HepG2 (cell line): ENCODE measurements around the gene BRI3BP. TPM values are rescaled to one million over a fixed set of nuclear protein-coding genes. Genes with fewer than 3 reads are reported as not detected.

Source experiments
- ATAC-seq: fragments of 200-7000 bp; cut with Tn5 transposase; 3 replicates; pipeline ENCODE4 v1.9.1; 2020; ENCODE audit warnings: mild to moderate bottlenecking, moderate library complexity
- BruUV-seq: library from RNA; stranded (reverse); fragments of 400-500 nt; replicated peaks from 2 replicates; lab custom pipeline; 2021; lab: Mats Ljungman, UMichigan
- CTCF ChIA-PET: fragments of 300-600 bp; formaldehyde crosslinking; extraction: SDS; loops from one replicate; lab custom pipeline; 2021; ENCODE audit warnings: low total read pairs, inconsistent platforms, low intra/inter-chr PET ratio; lab: Yijun Ruan, JAX
- POLR2A ChIA-PET: fragments of 350-600 bp; sonication (Branson Sonifier 250); formaldehyde crosslinking; loops from one replicate; lab custom pipeline; 2020; ENCODE audit warnings: antibody characterized with exemption, inconsistent platforms; lab: Yijun Ruan, JAX
- DNase-seq: peaks from one replicate; pipeline ENCODE4 v3.0.0-alpha.2; 2015; ENCODE audit warnings: low spot score
- FAIRE-seq: peaks from 3 replicates; lab custom pipeline; 2011; peaks lifted over from hg19 to GRCh38; lab: Jason Lieb, UNC
- H2AFZ ChIP-seq: one replicate; pipeline ENCODE4 v1.6.1; 2011; ENCODE audit warnings: low read length, inconsistent platforms
- H3K27ac ChIP-seq: fragments of 300-600 bp; 3 replicates; pipeline ENCODE4 v1.8.0; 2011; ENCODE audit warnings: mixed run types, mild to moderate bottlenecking, mixed read lengths, low read length, inconsistent platforms; ENCODE audit not compliant: insufficient read depth; ENCODE audit errors: extremely low read length
- H3K27me3 ChIP-seq, 2 experiments: fragments of 200-600 bp in 1 of 2; 2 replicates in 1 of 2; 3 replicates in 1 of 2; pipeline versions ENCODE4 v1.6.0 to v1.8.0; 2011; ENCODE audit warnings: low read length in 2 of 2, mild to moderate bottlenecking in 2 of 2, moderate library complexity in 2 of 2, inconsistent platforms in 1 of 2; ENCODE audit not compliant: insufficient read depth in 2 of 2, control insufficient read depth in 1 of 2
- H3K36me3 ChIP-seq, 2 experiments: fragments of 200-600 bp in 1 of 2; replicated peaks in 1 of 2; 2 replicates in 1 of 2; 3 replicates in 1 of 2; pipeline versions ENCODE4 v1.5.1 to v1.8.0; 2011; ENCODE audit warnings: low read length in 2 of 2, inconsistent platforms in 1 of 2; ENCODE audit not compliant: insufficient read depth in 2 of 2, control insufficient read depth in 1 of 2
- H3K4me1 ChIP-seq: 2 replicates; pipeline ENCODE4 v1.5.1; 2012; ENCODE audit warnings: low read length, inconsistent platforms; ENCODE audit not compliant: insufficient read depth
- H3K4me2 ChIP-seq: 2 replicates; pipeline ENCODE4 v1.6.0; 2011; ENCODE audit warnings: low read depth, low read length, inconsistent platforms
- H3K4me3 ChIP-seq, 3 experiments: fragments of 200-600 bp in 1 of 3; sonication (generic), shearing (Covaris generic) in 1 of 3; replicated peaks in 1 of 3; 2 replicates each; pipeline ENCODE4 v1.5.1; 2011 to 2016; ENCODE audit warnings: low read length in 3 of 3, inconsistent platforms in 2 of 3, low read depth in 2 of 3, mild to moderate bottlenecking in 2 of 3, control low read depth in 1 of 3, mixed read lengths in 1 of 3; ENCODE audit not compliant: insufficient read depth in 1 of 3
- H3K79me2 ChIP-seq: one replicate; pipeline ENCODE4 v1.6.1; 2011; ENCODE audit warnings: low read length, inconsistent platforms; ENCODE audit not compliant: insufficient read depth
- H3K9ac ChIP-seq: 2 replicates; pipeline ENCODE4 v1.6.0; 2011; ENCODE audit warnings: mild to moderate bottlenecking, low read depth, low read length, inconsistent platforms; ENCODE audit not compliant: insufficient read depth
- H3K9me3 ChIP-seq: 2 replicates; pipeline ENCODE4 v1.5.1; 2012; ENCODE audit warnings: mild to moderate bottlenecking, low read length
- H4K20me1 ChIP-seq: 2 replicates; pipeline ENCODE4 v1.6.0; 2011; ENCODE audit warnings: inconsistent platforms, mild to moderate bottlenecking, low read length, moderate library complexity; ENCODE audit not compliant: insufficient read depth
- ATRX ChIP-seq: sonication (generic); formaldehyde crosslinking; IDR thresholded peaks from 2 replicates; pipeline ENCODE4 v1.4.0; 2020; ENCODE audit warnings: missing genetic modification reagents, borderline replicate concordance
- ETV5 ChIP-seq: IDR thresholded peaks from 2 replicates; pipeline ENCODE4 v1.6.1; 2018; ENCODE audit warnings: missing biosample characterization, missing genetic modification reagents, inconsistent platforms, borderline replicate concordance
- HNRNPUL1 ChIP-seq: fragments of 200-400 bp; formaldehyde crosslinking; IDR thresholded peaks from 2 replicates; pipeline ENCODE4 v1.6.1; 2017; ENCODE audit warnings: low read depth, mild to moderate bottlenecking, low read length, moderate library complexity
- KLF16 ChIP-seq, 2 experiments: sonication (generic) in 1 of 2; formaldehyde crosslinking in 1 of 2; IDR thresholded peaks; 2 replicates each; pipeline versions ENCODE4 v1.6.1 to v1.8.0; 2016 to 2023; ENCODE audit warnings: missing genetic modification reagents in 2 of 2, missing compliant biosample characterization in 1 of 2
- RELA ChIP-seq: sonication (generic); formaldehyde crosslinking; IDR thresholded peaks from 2 replicates; pipeline ENCODE4 v1.4.0; 2020; ENCODE audit warnings: missing genetic modification reagents
- SMYD3 ChIP-seq: sonication (generic); formaldehyde crosslinking; IDR thresholded peaks from 2 replicates; pipeline ENCODE4 v1.8.1; 2023; ENCODE audit warnings: mild to moderate bottlenecking, missing genetic modification reagents
- SOX5 ChIP-seq: IDR thresholded peaks from 2 replicates; pipeline ENCODE4 v1.6.1; 2016; ENCODE audit warnings: borderline replicate concordance
- SRSF1 ChIP-seq: fragments of 200-400 bp; formaldehyde crosslinking; optimal IDR thresholded peaks from 2 replicates; pipeline ENCODE3; 2017; ENCODE audit warnings: mild to moderate bottlenecking, low read depth, low read length, moderate library complexity
- TCF7L2 ChIP-seq: IDR thresholded peaks from 2 replicates; pipeline ENCODE4 v1.6.1; 2011; ENCODE audit warnings: mild to moderate bottlenecking, low read depth, low read length, moderate library complexity
- ZKSCAN1 ChIP-seq: fragments of 150-350 bp; IDR thresholded peaks from 2 replicates; pipeline ENCODE4 v1.6.1; 2014; ENCODE audit warnings: low read length
- ZNF207 ChIP-seq: fragments of 450-650 bp; IDR thresholded peaks from 2 replicates; pipeline ENCODE4 v1.6.1; 2016; ENCODE audit warnings: antibody characterized with exemption, borderline replicate concordance
- ZNF263 ChIP-seq: sonication (generic); formaldehyde crosslinking; IDR thresholded peaks from 2 replicates; pipeline ENCODE4 v1.4.0; 2020; ENCODE audit warnings: missing genetic modification reagents
- ZNF3 ChIP-seq: IDR thresholded peaks from 2 replicates; pipeline ENCODE4 v1.7.0; 2017; ENCODE audit warnings: inconsistent platforms
- ZNF367 ChIP-seq: sonication (generic); formaldehyde crosslinking; IDR thresholded peaks from 2 replicates; pipeline ENCODE4 v1.4.0; 2020; ENCODE audit warnings: missing genetic modification reagents, borderline replicate concordance
- ZNF552 ChIP-seq: sonication (generic); formaldehyde crosslinking; IDR thresholded peaks from 2 replicates; pipeline ENCODE4 v1.9.0; 2022; ENCODE audit warnings: missing genetic modification reagents, mild to moderate bottlenecking, borderline replicate concordance
- ZSCAN29 ChIP-seq: sonication (generic); formaldehyde crosslinking; conservative IDR thresholded peaks from 2 replicates; pipeline ENCODE4 v1.4.0; 2020; ENCODE audit warnings: mild to moderate bottlenecking, missing genetic modification reagents
- ZSCAN9 ChIP-seq: IDR thresholded peaks from 2 replicates; pipeline ENCODE4 v1.6.1; 2016; ENCODE audit warnings: borderline replicate concordance
- WGBS: methylation state at CpG from one replicate; pipeline ENCODE4 v1.1.6; 2017; ENCODE audit warnings: low lambda C conversion rate; 5-methylcytosine and 5-hydroxymethylcytosine counted together
- in situ Hi-C: cut with HindIII; loops from 2 replicates; pipeline ENCODE4 v1.10.0; 2017; ENCODE audit warnings: low pct_unique_long_range_greater_than_20kb; ENCODE audit not compliant: extremely low pct_ligation_motif_present
- intact Hi-C: fragments of 100-400 bp; cut with micrococcal nuclease; formaldehyde crosslinking; loops from one replicate; pipeline ENCODE4 v1.10.0; 2022; ENCODE audit not compliant: unreplicated experiment
- polyA plus RNA-seq, 8 experiments: library from polyadenylated mRNA; depleted of rRNA in 3 of 8; stranded (reverse) in 7 of 8; unstranded in 1 of 8; fragments of >200 nt; fragmentation: Illumina TruSeq in 4 of 8; extraction: Trizol in 4 of 8; gene quantifications; 2 replicates each; pipeline versions ENCODE4 v1.2.1 to v1.2.3, GENCODE V29; 2011 to 2016; ENCODE audit warnings: low read depth in 4 of 8, missing spikeins in 1 of 8, mixed read lengths in 1 of 8; ENCODE audit not compliant: insufficient read depth in 1 of 8
- total RNA-seq, 5 experiments: library from RNA; depleted of rRNA; stranded (reverse); fragments of >200 nt; fragmentation: Illumina TruSeq; extraction: Trizol; gene quantifications; 2 replicates each; pipeline ENCODE4 v1.2.3, GENCODE V29; 2016; ENCODE audit warnings: low read depth in 1 of 5
- TF ChIP-seq, protein P1 (sequence below): sonication (generic); formaldehyde crosslinking; IDR thresholded peaks from 2 replicates; pipeline ENCODE4 v1.4.0; 2020; ENCODE audit warnings: missing genetic modification reagents, borderline replicate concordance

Gene BRI3BP
- total and polyA plus RNA-seq, 2 of the 13 experiments (the other 11 are each of a cell fraction or from before 2014, with no cell fraction given) = 7.5 to 21.1 TPM

DNA sequence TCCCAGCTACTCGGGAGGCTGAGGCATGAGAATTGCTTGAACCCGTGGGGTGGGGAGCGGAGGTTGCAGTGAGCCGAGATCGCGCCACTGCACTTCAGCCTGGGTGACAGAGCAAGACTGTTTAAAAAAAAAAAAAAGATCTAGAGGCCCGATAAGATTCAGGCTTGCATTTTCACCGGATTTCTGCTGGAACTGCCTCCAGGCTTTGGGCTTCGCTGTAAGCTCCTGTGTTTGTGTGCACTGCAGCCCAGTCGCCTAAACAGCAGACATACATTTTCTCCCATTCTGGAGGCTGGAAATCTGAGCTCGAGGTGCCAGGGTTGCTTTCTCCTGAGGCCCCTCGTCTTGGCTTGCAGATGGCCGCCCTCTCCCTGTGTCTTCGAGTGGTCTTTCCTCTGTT lies 12.2 kb downstream of the BRI3BP start:
- peaks cover 46% of the 10 kb centered on the region for H3K79me2 ChIP-seq
- BruUV-seq = no TSS peak
- ATAC-seq = no peak

GRCh38 chr12:125006365-125006764 lies 12.9 kb downstream of the BRI3BP start:
- no peaks in the 10 kb centered on the region for H3K27me3 ChIP-seq
- FAIRE-seq = no peak
- peaks cover 3% of the 10 kb centered on the region; the same call in 1 of the 2 replicates for H4K20me1 ChIP-seq
- ChIA-PET POLR2A (no interaction called here), CTCF (no interaction called here)
- WGBS = 93% methylated on average over 6 of the region's 11 CpGs
- H3K4me1 ChIP-seq = no peaks in the 10 kb centered on the region; the same call in 1 of the 2 replicates
- in situ Hi-C loops (no loop called here), intact Hi-C loops (no loop called here)
- H3K4me3 ChIP-seq = no peak overlapping the region
- H3K9me3 ChIP-seq = no peaks in the 10 kb centered on the region
- H3K27ac ChIP-seq = no peak overlapping the region
- H3K36me3 ChIP-seq = peaks cover 1 to 20% of the 10 kb centered on the region in 2 experiments; a peak in 4 of 5 replicates
- H2AFZ ChIP-seq = no peak overlapping the region
- H3K79me2 ChIP-seq = peaks cover 46% of the 10 kb centered on the region
- H3K4me2 ChIP-seq = no peak overlapping the region
- BruUV-seq = no TSS peak
- no peak for ATAC-seq
- DNase-seq = no peak
- no peak overlapping the region for H3K9ac ChIP-seq
- TF ChIP-seq KLF16 (CRISPR knock-in tag; IDR thresholded peaks at IDR 0.05) (no peak), HNRNPUL1 (no peak), RELA (no peak), ZKSCAN1 (no peak), SOX5 (CRISPR knock-in tag) (no peak), ETV5 (no peak), ZNF367 (CRISPR knock-in tag) (no peak), ZSCAN29 (CRISPR knock-in tag) (no peak), ZNF3 (CRISPR knock-in tag) (no peak), ZNF552 (CRISPR knock-in tag) (no peak), TCF7L2 (no peak), ZNF263 (CRISPR knock-in tag) (no peak), SRSF1 (no peak), ZNF207 (no peak), ZSCAN9 (CRISPR knock-in tag) (no peak), ATRX (CRISPR knock-in tag) (no peak)
- TF ChIP-seq, protein P1, sequence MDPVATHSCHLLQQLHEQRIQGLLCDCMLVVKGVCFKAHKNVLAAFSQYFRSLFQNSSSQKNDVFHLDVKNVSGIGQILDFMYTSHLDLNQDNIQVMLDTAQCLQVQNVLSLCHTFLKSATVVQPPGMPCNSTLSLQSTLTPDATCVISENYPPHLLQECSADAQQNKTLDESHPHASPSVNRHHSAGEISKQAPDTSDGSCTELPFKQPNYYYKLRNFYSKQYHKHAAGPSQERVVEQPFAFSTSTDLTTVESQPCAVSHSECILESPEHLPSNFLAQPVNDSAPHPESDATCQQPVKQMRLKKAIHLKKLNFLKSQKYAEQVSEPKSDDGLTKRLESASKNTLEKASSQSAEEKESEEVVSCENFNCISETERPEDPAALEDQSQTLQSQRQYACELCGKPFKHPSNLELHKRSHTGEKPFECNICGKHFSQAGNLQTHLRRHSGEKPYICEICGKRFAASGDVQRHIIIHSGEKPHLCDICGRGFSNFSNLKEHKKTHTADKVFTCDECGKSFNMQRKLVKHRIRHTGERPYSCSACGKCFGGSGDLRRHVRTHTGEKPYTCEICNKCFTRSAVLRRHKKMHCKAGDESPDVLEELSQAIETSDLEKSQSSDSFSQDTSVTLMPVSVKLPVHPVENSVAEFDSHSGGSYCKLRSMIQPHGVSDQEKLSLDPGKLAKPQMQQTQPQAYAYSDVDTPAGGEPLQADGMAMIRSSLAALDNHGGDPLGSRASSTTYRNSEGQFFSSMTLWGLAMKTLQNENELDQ (CRISPR knock-in tag) = no peak

More for the DNA sequence above, 12.2 kb downstream of the BRI3BP start:
- Histone ChIP-seq H2AFZ (no peak overlapping the region), H3K9me3 (no peaks in the 10 kb centered on the region), H4K20me1 (0 out of 2 replicates have a peak, but pooled peaks cover 3% of the 10 kb centered on the region), H3K4me2 (no peak overlapping the region), H3K27me3 (no peaks in the 10 kb centered on the region), H3K9ac (no peak overlapping the region), H3K27ac (no peak overlapping the region)
- POLR2A ChIA-PET = no interaction called here
- DNase-seq (no peak), FAIRE-seq (no peak)
- intact Hi-C loops = no loop called here
- in situ Hi-C loops = no loop called here
- 85% methylated on average over 14 of the region's 14 CpGs for WGBS
- TF ChIP-seq SMYD3 (CRISPR knock-in tag) = no peak
- TF ChIP-seq, all 625 proteins: peak for 0
- no peaks in the 10 kb centered on the region; the same call in 1 of the 2 replicates for H3K4me1 ChIP-seq
- peaks cover 1 to 17% of the 10 kb centered on the region in 2 experiments; a peak in 4 of 5 replicates for H3K36me3 ChIP-seq
- CTCF ChIA-PET = no interaction called here
- no peak overlapping the region for H3K4me3 ChIP-seq
